ENCODE measurements around the gene SIK1. TPM values are rescaled to one million over a fixed set of nuclear protein-coding genes. Genes with fewer than 3 reads are reported as not detected.
"Not testable (repeated sequence)": the region's sequence is repeated elsewhere in the genome, so short reads cannot be mapped to it uniquely, and the experiment has no call there.

The SIK1 gene
- total RNA-seq (2013) = 6.0 TPM
- polyA plus RNA-seq = 10 to 100 TPM in 1 of 3 donors, 1 to 10 TPM in 1, under 1 TPM in 1; 0.64 to 66.4 (median 1.8) TPM
- 10.5 and 32.4 TPM in 2 replicates for polyA minus RNA-seq
- total RNA-seq = 0.12 to 5.5 (median 0.69) reads per million in 11 experiments

DNA sequence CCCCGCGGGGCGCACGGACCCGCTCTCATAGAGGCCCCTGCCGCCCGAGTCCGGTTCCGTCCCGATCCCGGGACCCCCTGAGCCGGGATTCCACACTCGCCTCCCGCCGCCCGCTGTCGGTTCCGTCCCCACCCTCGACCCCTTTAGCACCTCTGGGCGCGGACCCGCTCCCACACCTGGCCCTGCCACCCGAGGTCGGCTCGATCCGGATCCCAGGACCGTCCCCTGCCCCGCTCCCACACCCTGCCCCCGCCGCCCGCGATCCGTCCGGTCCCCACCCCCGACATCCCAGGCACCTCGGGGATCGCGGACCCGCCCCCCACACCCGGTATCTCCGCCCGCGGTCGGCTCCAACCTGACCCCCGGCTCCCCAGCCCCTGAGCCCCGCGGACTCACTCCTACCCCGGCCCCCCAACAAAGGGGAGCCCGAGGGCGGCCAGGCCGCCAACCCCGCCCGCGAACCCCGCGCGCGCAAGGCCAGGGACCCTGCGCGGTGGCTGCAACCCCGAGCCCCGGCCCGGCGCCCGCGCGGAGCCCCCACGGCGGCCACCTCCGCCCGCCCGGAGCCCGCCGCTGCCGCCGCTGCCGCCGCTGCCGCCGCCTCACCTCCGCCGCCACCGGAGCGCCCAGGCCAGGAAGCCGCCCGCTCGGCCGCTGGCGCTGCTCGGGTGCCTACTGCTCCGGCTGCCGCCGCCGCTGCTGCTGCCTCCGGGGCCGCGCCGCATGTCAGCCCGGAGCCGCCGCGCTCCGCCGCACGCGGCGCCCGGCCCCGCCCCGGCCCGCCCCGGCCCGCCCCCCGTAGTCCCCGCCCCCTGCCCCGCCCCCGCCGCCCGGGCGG, at the start of gene SIK1:
SIK1 (minus strand) TSS at position 728 of the 838 bp plus-strand sequence. CDS start 953 bp downstream, outside the sequence.
- H3K9ac ChIP-seq (ENCODE audit: insufficient read depth, low read length, poor library complexity, severe bottlenecking); H3K27ac Mint-ChIP-seq; H3K79me2 ChIP-seq (ENCODE audit: insufficient read depth, low read length); intact Hi-C loops (cut with micrococcal nuclease); H3K27ac ChIP-seq (ENCODE audit: low read depth in 1 of 2, low read length in 2 of 2); H3K36me3 Mint-ChIP-seq; H3K36me3 ChIP-seq (replicated peaks in 1 of 2; ENCODE audit: control insufficient read depth in 1 of 2, insufficient read depth in 2 of 2, low read length in 2 of 2); H3K9me3 ChIP-seq (replicated peaks in 1 of 2; ENCODE audit: control insufficient read depth in 1 of 2, insufficient read depth in 1 of 2, low read length in 2 of 2); H3K27me3 Mint-ChIP-seq (ENCODE audit: low read depth in 3 of 3); H3K9me3 Mint-ChIP-seq; H4K20me1 ChIP-seq (ENCODE audit: insufficient read depth, low read length); H2AFZ ChIP-seq (ENCODE audit: insufficient read depth, low read depth, low read length, poor library complexity, severe bottlenecking); H3K4me1 ChIP-seq (ENCODE audit: control insufficient read depth in 1 of 2, insufficient read depth in 2 of 2, low read length in 2 of 2); H3K4me2 ChIP-seq (replicated peaks; ENCODE audit: extremely low read depth, low read length, poor library complexity, severe bottlenecking); DNase-seq; H3K4me3 Mint-ChIP-seq; H3K27me3 ChIP-seq (ENCODE audit: control insufficient read depth in 2 of 2, insufficient read depth in 2 of 2, low read length in 2 of 2); H3K4me3 ChIP-seq (replicated peaks in 1 of 3; ENCODE audit: low read depth in 2 of 3, low read length in 3 of 3); H3K4me1 Mint-ChIP-seq: not testable (repeated sequence)
- no CpG with 5 or more reads among the region's 120 CpGs for WGBS (ENCODE audit: insufficient coverage)

DNA sequence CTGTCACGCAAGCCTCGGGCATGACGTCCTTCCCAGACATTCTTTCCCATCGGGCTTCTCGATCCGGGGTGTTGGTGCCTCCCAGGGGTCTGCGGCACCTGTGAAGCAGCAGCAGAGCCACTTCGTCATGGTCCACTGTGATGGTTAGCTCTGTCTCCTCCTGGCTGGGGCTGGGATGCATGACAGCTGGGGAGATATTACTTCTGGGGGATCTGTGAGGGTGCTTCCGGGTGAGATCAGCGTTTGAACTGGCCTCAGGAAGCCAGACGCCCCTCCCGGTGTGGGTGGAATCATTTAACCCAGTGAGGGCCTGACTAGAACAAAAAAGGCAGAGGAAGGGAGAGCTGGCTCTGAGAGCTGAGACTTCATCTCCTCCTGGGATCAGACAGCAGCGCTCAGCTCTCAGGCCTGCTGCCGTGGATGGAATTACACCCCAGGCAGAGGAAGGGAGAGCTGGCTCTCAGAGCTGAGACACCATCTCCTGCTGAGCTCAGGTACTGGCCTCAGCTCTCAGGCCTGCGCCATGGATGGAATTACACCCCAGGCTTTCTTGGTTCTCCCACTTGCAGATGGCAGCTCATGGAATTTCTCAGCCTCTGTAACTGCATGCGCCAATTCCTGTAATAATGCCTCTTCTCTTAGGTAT, 44.8 kb upstream of the SIK1 start:
- H3K9me3 Mint-ChIP-seq; H3K27me3 Mint-ChIP-seq (ENCODE audit: low read depth in 3 of 3); H3K79me2 ChIP-seq (ENCODE audit: insufficient read depth, low read length); H3K9ac ChIP-seq (ENCODE audit: insufficient read depth, low read length, poor library complexity, severe bottlenecking); intact Hi-C loops (cut with micrococcal nuclease); H3K4me1 ChIP-seq (ENCODE audit: control insufficient read depth in 1 of 2, insufficient read depth in 2 of 2, low read length in 2 of 2); H3K27ac ChIP-seq (ENCODE audit: low read depth in 1 of 2, low read length in 2 of 2); DNase-seq; H3K36me3 ChIP-seq (replicated peaks in 1 of 2; ENCODE audit: control insufficient read depth in 1 of 2, insufficient read depth in 2 of 2, low read length in 2 of 2); H3K4me3 Mint-ChIP-seq; H4K20me1 ChIP-seq (ENCODE audit: insufficient read depth, low read length); H3K4me3 ChIP-seq (replicated peaks in 1 of 3; ENCODE audit: low read depth in 2 of 3, low read length in 3 of 3); H3K36me3 Mint-ChIP-seq; H3K4me2 ChIP-seq (replicated peaks; ENCODE audit: extremely low read depth, low read length, poor library complexity, severe bottlenecking); H2AFZ ChIP-seq (ENCODE audit: insufficient read depth, low read depth, low read length, poor library complexity, severe bottlenecking); H3K27me3 ChIP-seq (ENCODE audit: control insufficient read depth in 2 of 2, insufficient read depth in 2 of 2, low read length in 2 of 2); H3K27ac Mint-ChIP-seq; H3K9me3 ChIP-seq (replicated peaks in 1 of 2; ENCODE audit: control insufficient read depth in 1 of 2, insufficient read depth in 1 of 2, low read length in 2 of 2); H3K4me1 Mint-ChIP-seq: not testable (repeated sequence)
- no CpG with 5 or more reads among the region's 16 CpGs for WGBS (ENCODE audit: insufficient coverage)

DNA sequence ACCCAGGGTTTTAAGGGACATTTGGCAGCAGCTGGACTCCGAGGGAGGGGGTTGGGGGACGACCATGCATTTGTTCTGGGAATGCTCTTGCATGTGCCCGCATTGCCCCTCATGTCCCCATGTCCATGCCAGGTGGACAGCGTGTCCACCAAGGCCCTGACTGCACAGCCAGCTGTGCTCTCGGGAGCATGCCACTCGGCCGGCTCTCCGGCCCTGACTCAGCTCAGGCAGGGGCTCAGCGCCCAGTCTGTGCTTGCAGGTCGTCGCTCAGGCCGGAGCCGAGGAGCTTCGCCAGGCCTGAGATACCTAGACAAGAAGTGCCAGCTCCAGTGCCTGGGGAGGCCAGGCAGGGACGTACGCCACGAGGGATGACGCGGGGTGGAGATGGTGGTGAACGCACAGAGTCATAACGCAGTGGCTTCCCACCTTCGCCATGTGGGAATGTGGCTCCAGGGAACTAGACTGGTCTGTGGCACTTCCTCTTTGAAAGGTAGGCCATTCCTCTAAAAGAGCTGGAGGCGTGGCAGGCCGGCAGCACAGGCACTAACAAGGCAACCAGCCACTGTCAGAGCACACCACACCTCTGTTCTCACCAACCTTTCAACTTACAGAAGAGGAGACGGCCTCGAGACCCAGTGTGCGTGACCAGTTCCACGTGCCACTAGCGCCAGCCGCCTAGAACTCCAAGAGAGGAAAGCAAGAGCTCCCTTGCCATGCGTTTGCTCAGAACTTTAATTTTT, 43.0 kb upstream of the SIK1 start:
- H4K20me1 ChIP-seq (ENCODE audit: insufficient read depth, low read length); H3K4me1 ChIP-seq (ENCODE audit: control insufficient read depth in 1 of 2, insufficient read depth in 2 of 2, low read length in 2 of 2); H3K9ac ChIP-seq (ENCODE audit: insufficient read depth, low read length, poor library complexity, severe bottlenecking); H3K9me3 ChIP-seq (replicated peaks in 1 of 2; ENCODE audit: control insufficient read depth in 1 of 2, insufficient read depth in 1 of 2, low read length in 2 of 2); H3K27me3 ChIP-seq (ENCODE audit: control insufficient read depth in 2 of 2, insufficient read depth in 2 of 2, low read length in 2 of 2); DNase-seq; H3K27ac ChIP-seq (ENCODE audit: low read depth in 1 of 2, low read length in 2 of 2); H3K27ac Mint-ChIP-seq; H3K4me3 ChIP-seq (replicated peaks in 1 of 3; ENCODE audit: low read depth in 2 of 3, low read length in 3 of 3); H2AFZ ChIP-seq (ENCODE audit: insufficient read depth, low read depth, low read length, poor library complexity, severe bottlenecking); H3K4me1 Mint-ChIP-seq; H3K27me3 Mint-ChIP-seq (ENCODE audit: low read depth in 3 of 3); H3K4me2 ChIP-seq (replicated peaks; ENCODE audit: extremely low read depth, low read length, poor library complexity, severe bottlenecking); H3K36me3 Mint-ChIP-seq; H3K36me3 ChIP-seq (replicated peaks in 1 of 2; ENCODE audit: control insufficient read depth in 1 of 2, insufficient read depth in 2 of 2, low read length in 2 of 2); H3K79me2 ChIP-seq (ENCODE audit: insufficient read depth, low read length); intact Hi-C loops (cut with micrococcal nuclease); H3K4me3 Mint-ChIP-seq; H3K9me3 Mint-ChIP-seq: not testable (repeated sequence)
- no CpG with 5 or more reads among the region's 31 CpGs for WGBS (ENCODE audit: insufficient coverage)
